Measurements from ENCODE around the gene RAB5A. TPM values are rescaled to one million over a fixed set of nuclear protein-coding genes. Genes with fewer than 3 reads are reported as not detected.

The RAB5A gene
- total and polyA plus RNA-seq, 2 experiments from 2014 or later = 110 to 128 TPM

DNA sequence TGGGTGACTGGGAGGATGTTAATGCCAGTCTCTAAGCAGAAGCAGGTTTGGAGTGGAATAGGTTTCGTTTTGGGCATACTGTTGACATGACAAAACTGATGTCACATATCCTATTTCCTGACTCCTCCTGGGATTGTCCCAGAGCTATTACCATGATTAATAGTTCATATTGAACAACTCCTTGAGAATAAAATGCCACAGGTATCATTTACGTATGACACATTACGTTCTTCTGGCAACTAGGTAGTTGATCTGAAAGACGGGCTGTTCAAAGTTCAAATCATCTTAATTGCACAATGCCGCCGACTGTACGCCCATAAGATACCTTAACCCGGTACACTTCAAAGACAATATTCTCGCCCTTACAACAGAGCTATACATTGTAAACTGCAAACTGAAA is 1.4 kb upstream of the RAB5A start (continued):
- TF ChIP-seq, protein P1, sequence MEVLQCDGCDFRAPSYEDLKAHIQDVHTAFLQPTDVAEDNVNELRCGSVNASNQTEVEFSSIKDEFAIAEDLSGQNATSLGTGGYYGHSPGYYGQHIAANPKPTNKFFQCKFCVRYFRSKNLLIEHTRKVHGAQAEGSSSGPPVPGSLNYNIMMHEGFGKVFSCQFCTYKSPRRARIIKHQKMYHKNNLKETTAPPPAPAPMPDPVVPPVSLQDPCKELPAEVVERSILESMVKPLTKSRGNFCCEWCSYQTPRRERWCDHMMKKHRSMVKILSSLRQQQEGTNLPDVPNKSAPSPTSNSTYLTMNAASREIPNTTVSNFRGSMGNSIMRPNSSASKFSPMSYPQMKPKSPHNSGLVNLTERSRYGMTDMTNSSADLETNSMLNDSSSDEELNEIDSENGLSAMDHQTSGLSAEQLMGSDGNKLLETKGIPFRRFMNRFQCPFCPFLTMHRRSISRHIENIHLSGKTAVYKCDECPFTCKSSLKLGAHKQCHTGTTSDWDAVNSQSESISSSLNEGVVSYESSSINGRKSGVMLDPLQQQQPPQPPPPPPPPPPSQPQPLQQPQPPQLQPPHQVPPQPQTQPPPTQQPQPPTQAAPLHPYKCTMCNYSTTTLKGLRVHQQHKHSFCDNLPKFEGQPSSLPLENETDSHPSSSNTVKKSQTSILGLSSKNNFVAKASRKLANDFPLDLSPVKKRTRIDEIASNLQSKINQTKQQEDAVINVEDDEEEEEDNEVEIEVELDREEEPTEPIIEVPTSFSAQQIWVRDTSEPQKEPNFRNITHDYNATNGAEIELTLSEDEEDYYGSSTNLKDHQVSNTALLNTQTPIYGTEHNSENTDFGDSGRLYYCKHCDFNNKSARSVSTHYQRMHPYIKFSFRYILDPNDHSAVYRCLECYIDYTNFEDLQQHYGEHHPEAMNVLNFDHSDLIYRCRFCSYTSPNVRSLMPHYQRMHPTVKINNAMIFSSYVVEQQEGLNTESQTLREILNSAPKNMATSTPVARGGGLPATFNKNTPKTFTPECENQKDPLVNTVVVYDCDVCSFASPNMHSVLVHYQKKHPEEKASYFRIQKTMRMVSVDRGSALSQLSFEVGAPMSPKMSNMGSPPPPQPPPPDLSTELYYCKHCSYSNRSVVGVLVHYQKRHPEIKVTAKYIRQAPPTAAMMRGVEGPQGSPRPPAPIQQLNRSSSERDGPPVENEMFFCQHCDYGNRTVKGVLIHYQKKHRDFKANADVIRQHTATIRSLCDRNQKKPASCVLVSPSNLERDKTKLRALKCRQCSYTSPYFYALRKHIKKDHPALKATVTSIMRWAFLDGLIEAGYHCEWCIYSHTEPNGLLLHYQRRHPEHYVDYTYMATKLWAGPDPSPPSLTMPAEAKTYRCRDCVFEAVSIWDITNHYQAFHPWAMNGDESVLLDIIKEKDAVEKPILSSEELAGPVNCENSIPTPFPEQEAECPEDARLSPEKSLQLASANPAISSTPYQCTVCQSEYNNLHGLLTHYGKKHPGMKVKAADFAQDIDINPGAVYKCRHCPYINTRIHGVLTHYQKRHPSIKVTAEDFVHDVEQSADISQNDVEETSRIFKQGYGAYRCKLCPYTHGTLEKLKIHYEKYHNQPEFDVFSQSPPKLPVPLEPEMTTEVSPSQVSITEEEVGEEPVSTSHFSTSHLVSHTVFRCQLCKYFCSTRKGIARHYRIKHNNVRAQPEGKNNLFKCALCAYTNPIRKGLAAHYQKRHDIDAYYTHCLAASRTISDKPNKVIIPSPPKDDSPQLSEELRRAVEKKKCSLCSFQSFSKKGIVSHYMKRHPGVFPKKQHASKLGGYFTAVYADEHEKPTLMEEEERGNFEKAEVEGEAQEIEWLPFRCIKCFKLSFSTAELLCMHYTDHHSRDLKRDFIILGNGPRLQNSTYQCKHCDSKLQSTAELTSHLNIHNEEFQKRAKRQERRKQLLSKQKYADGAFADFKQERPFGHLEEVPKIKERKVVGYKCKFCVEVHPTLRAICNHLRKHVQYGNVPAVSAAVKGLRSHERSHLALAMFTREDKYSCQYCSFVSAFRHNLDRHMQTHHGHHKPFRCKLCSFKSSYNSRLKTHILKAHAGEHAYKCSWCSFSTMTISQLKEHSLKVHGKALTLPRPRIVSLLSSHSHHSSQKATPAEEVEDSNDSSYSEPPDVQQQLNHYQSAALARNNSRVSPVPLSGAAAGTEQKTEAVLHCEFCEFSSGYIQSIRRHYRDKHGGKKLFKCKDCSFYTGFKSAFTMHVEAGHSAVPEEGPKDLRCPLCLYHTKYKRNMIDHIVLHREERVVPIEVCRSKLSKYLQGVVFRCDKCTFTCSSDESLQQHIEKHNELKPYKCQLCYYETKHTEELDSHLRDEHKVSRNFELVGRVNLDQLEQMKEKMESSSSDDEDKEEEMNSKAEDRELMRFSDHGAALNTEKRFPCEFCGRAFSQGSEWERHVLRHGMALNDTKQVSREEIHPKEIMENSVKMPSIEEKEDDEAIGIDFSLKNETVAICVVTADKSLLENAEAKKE (CRISPR knock-in tag; IDR thresholded peaks at IDR 0.05) = no peak
- no peak for TF ChIP-seq EZH2 (IDR thresholded peaks at IDR 0.05; ENCODE audit: low read depth, unreplicated experiment)

DNA sequence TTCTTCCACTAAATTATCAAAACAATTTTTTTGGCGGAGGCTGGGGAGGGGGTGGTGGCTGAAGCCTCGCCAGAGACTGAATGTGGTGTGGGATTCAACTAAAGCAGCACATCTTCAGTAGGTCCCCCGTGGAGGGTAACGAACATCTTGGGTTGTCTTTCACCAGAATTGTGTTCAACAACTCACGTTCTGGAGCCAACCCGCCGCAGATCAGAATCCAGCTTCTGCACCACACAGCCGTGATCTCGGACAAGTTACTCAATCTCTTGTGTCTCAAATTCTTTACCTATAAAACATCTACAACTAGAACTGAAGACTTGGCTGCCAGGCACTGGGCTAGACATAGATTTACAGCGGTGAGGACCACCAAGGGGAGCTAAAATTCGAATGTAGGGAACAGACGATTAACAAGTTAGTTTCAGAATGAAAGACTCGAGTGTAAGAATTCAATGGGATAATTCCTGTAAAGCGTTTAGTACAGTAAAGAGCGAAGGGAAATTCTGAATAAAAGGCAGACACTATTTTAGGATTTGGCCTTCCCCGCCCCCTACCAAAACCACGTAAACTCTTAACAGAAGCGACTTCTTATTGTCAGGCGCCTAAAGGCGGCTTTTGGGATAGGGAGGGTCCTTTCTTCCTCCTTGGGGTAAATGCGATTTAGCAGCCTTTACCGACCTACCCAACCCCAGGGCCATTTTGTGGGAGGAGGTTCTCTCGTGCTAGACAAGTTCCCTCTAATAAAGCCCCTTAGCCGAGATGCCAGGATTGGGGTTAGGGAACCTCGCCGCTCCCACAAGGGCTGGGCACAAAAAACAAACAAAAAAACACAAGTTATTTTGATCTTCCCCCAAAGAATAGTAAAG is 697 bp upstream of the RAB5A start:
- H2AFZ ChIP-seq = peak overlapping the region; percentile 2; the same call in 1 of the 2 replicates
- Mint-ChIP-seq H3K36me3 (ENCODE audit: low read depth) (peaks cover 28% of the 10 kb centered on the region), H3K27me3 (ENCODE audit: insufficient read depth, low read depth, poor library complexity) (peaks cover 13% of the 10 kb centered on the region), H3K4me1 (peaks cover 28% of the 10 kb centered on the region), H3K9me3 (peaks cover 8% of the 10 kb centered on the region; the same call in 1 of the 3 replicates), H3K4me3 (peak overlapping the region; percentile 99), H3K27ac (peak overlapping the region; percentile 99)
- no peaks in the 10 kb centered on the region; the same call in 1 of the 2 replicates for H3K9me2 ChIP-seq (ENCODE audit: insufficient read depth)
- peak overlapping the region; percentile 96 for H3K27ac ChIP-seq (ENCODE audit: low read depth)
- ATAC-seq (peak; percentile 23), DNase-seq (ENCODE audit: low spot score) (no peak)
- H3K36me3 ChIP-seq (ENCODE audit: insufficient read depth) = peaks cover 8% of the 10 kb centered on the region; the same call in 1 of the 2 replicates
- peak; percentile 73; the same call in 1 of the 2 replicates for TF ChIP-seq ZNF114 (CRISPR knock-in tag; IDR thresholded peaks at IDR 0.05)
- no peak for TF ChIP-seq JUNB (IDR thresholded peaks at IDR 0.05; ENCODE audit: unreplicated experiment)
- TF ChIP-seq POLR2AphosphoS5 (IDR thresholded peaks at IDR 0.05; ENCODE audit: low read depth) = no peak
- TF ChIP-seq, protein P2, sequence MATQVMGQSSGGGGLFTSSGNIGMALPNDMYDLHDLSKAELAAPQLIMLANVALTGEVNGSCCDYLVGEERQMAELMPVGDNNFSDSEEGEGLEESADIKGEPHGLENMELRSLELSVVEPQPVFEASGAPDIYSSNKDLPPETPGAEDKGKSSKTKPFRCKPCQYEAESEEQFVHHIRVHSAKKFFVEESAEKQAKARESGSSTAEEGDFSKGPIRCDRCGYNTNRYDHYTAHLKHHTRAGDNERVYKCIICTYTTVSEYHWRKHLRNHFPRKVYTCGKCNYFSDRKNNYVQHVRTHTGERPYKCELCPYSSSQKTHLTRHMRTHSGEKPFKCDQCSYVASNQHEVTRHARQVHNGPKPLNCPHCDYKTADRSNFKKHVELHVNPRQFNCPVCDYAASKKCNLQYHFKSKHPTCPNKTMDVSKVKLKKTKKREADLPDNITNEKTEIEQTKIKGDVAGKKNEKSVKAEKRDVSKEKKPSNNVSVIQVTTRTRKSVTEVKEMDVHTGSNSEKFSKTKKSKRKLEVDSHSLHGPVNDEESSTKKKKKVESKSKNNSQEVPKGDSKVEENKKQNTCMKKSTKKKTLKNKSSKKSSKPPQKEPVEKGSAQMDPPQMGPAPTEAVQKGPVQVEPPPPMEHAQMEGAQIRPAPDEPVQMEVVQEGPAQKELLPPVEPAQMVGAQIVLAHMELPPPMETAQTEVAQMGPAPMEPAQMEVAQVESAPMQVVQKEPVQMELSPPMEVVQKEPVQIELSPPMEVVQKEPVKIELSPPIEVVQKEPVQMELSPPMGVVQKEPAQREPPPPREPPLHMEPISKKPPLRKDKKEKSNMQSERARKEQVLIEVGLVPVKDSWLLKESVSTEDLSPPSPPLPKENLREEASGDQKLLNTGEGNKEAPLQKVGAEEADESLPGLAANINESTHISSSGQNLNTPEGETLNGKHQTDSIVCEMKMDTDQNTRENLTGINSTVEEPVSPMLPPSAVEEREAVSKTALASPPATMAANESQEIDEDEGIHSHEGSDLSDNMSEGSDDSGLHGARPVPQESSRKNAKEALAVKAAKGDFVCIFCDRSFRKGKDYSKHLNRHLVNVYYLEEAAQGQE (IDR thresholded peaks at IDR 0.05; ENCODE audit: unreplicated experiment) = no peak
- no peaks in the 10 kb centered on the region for H3K27me3 ChIP-seq (ENCODE audit: insufficient read depth)
- 0 out of 2 replicates have a peak, but pooled peaks cover 5% of the 10 kb centered on the region for H3F3A ChIP-seq (replicated peaks; ENCODE audit: low read depth)
- H4K20me1 ChIP-seq (replicated peaks; ENCODE audit: insufficient read depth) = peaks cover 13% of the 10 kb centered on the region; the same call in 1 of the 2 replicates
- H3K4me1 ChIP-seq (ENCODE audit: insufficient read depth) = peaks cover 27% of the 10 kb centered on the region
- H3K4me3 ChIP-seq = peak overlapping the region; percentile 67
- peaks cover 38% of the 10 kb centered on the region for H3K79me2 ChIP-seq (replicated peaks; ENCODE audit: insufficient read depth)
- peak overlapping the region; percentile 79 for H3K4me2 ChIP-seq

Measured in GM23338 (cell line).